SK-N-SH (cell line): ENCODE measurements around the gene GLIS1. TPM values are rescaled to one million over a fixed set of nuclear protein-coding genes. Genes with fewer than 3 reads are reported as not detected.

Experiments used
- CTCF ChIA-PET: fragments of 300-600, 350-600 bp; formaldehyde crosslinking; extraction: SDS; loops from one replicate; lab custom pipeline; 2021; lab: Yijun Ruan, JAX
- POLR2A ChIA-PET: fragments of 350-600 bp; sonication (Branson Sonifier 250); formaldehyde crosslinking; extraction: SDS; loops from one replicate; lab custom pipeline; 2020; ENCODE audit warnings: antibody characterized with exemption, inconsistent platforms; lab: Yijun Ruan, JAX
- DNase-seq: peaks from one replicate; pipeline ENCODE4 v3.0.0; 2012
- H2AFZ ChIP-seq: fragments of 200-600 bp; sonication (generic); 2 replicates; pipeline ENCODE4 v1.8.1; 2016; ENCODE audit warnings: antibody characterized with exemption, mild to moderate bottlenecking, low read depth
- H3F3A ChIP-seq: fragments of 200-600 bp; sonication (generic); replicated peaks from 2 replicates; pipeline ENCODE3; 2016; ENCODE audit warnings: antibody characterized with exemption, mild to moderate bottlenecking; ENCODE audit not compliant: insufficient read depth
- H3K27ac ChIP-seq, 2 experiments: fragments of 200-500 bp in 1 of 2; fragments of 200-600 bp in 1 of 2; sonication (Bioruptor generic) in 1 of 2; sonication (generic), shearing (Covaris generic) in 1 of 2; 2 replicates each; pipeline versions ENCODE4 v1.5.1 to v1.6.1; 2014 to 2016; ENCODE audit warnings: low read depth in 2 of 2, inconsistent platforms in 1 of 2, low read length in 1 of 2, mild to moderate bottlenecking in 1 of 2, mixed read lengths in 1 of 2
- H3K27me3 ChIP-seq: fragments of 200-600 bp; sonication (generic), shearing (Covaris generic); 2 replicates; pipeline ENCODE4 v1.6.1; 2016; ENCODE audit warnings: mixed run types; ENCODE audit not compliant: insufficient read depth
- H3K36me3 ChIP-seq, 2 experiments: fragments of 200-500 bp in 1 of 2; fragments of 200-600 bp in 1 of 2; sonication (Bioruptor generic) in 1 of 2; sonication (generic) in 1 of 2; replicated peaks in 1 of 2; 2 replicates each; pipeline versions ENCODE3 to v1.5.1; 2014 to 2016; ENCODE audit warnings: low read length in 1 of 2, mild to moderate bottlenecking in 1 of 2; ENCODE audit not compliant: insufficient read depth in 2 of 2, control insufficient read depth in 1 of 2
- H3K4me1 ChIP-seq, 2 experiments: fragments of 200-500 bp in 1 of 2; fragments of 200-600 bp in 1 of 2; sonication (Bioruptor generic) in 1 of 2; sonication (generic), shearing (Covaris generic) in 1 of 2; 2 replicates each; pipeline versions ENCODE4 v1.5.1 to v1.6.1; 2014 to 2016; ENCODE audit warnings: low read depth in 1 of 2, low read length in 1 of 2, mixed run types in 1 of 2; ENCODE audit not compliant: insufficient read depth in 2 of 2, control insufficient read depth in 1 of 2
- H3K4me2 ChIP-seq: fragments of 200-600 bp; sonication (generic), shearing (Covaris generic); 2 replicates; pipeline ENCODE4 v1.6.1; 2017; ENCODE audit warnings: mixed run types
- H3K4me3 ChIP-seq, 2 experiments: fragments of 200-500 bp in 1 of 2; fragments of 200-600 bp in 1 of 2; sonication (Bioruptor generic) in 1 of 2; sonication (generic), shearing (Covaris generic) in 1 of 2; 2 replicates each; pipeline versions ENCODE4 v1.5.1 to v1.8.1; 2014 to 2016; ENCODE audit warnings: low read depth in 2 of 2, inconsistent platforms in 1 of 2, low read length in 1 of 2, mild to moderate bottlenecking in 1 of 2, mixed read lengths in 1 of 2, moderate library complexity in 1 of 2
- H3K79me2 ChIP-seq: fragments of 200-600 bp; sonication (generic); 2 replicates; pipeline ENCODE4 v1.8.1; 2017; ENCODE audit warnings: mild to moderate bottlenecking; ENCODE audit not compliant: insufficient read depth
- H3K9ac ChIP-seq: fragments of 200-600 bp; sonication (generic); 2 replicates; pipeline ENCODE4 v1.6.1; 2017; ENCODE audit warnings: mixed run types
- H3K9me2 ChIP-seq: fragments of 200-600 bp; sonication (generic); 2 replicates; pipeline ENCODE4 v1.6.1; 2017; ENCODE audit warnings: mixed run types
- H3K9me3 ChIP-seq: fragments of 200-600 bp; sonication (generic); 2 replicates; pipeline ENCODE4 v1.6.1; 2017; ENCODE audit warnings: mixed run types, mild to moderate bottlenecking, moderate library complexity
- H4K20me1 ChIP-seq: fragments of 200-600 bp; sonication (generic); 2 replicates; pipeline ENCODE4 v1.6.1; 2017; ENCODE audit warnings: mild to moderate bottlenecking, mixed run types; ENCODE audit not compliant: insufficient read depth
- ELF1 ChIP-seq: IDR thresholded peaks from 2 replicates; pipeline ENCODE4 v1.4.0; 2012
- FOSL2 ChIP-seq: IDR thresholded peaks from 2 replicates; pipeline ENCODE4 v1.4.0; 2012; ENCODE audit warnings: low read depth, mild to moderate bottlenecking, moderate library complexity, borderline replicate concordance
- FOXM1 ChIP-seq: IDR thresholded peaks from 2 replicates; pipeline ENCODE4 v1.4.0; 2012; ENCODE audit warnings: low read depth, mild to moderate bottlenecking
- GATA2 ChIP-seq: sonication (generic); formaldehyde crosslinking; IDR thresholded peaks from 2 replicates; pipeline ENCODE4 v1.5.0; 2020; ENCODE audit warnings: mild to moderate bottlenecking, missing genetic modification reagents
- IRF3 ChIP-seq: fragments of 150-350 bp; IDR thresholded peaks from 2 replicates; pipeline ENCODE4 v1.6.1; 2016; ENCODE audit warnings: mild to moderate bottlenecking, low read depth, low read length
- MAX ChIP-seq: IDR thresholded peaks from 2 replicates; pipeline ENCODE4 v1.4.0; 2012; ENCODE audit warnings: low read depth
- MEF2A ChIP-seq: IDR thresholded peaks from 2 replicates; pipeline ENCODE4 v1.4.0; 2012; ENCODE audit warnings: low read depth, borderline replicate concordance
- PBX3 ChIP-seq: IDR thresholded peaks from 2 replicates; pipeline ENCODE4; 2012
- RCOR1 ChIP-seq: fragments of 150-350 bp; IDR thresholded peaks from 2 replicates; pipeline ENCODE4 v1.6.1; 2017; ENCODE audit warnings: antibody characterized with exemption, low read length
- RFX5 ChIP-seq: IDR thresholded peaks from 2 replicates; pipeline ENCODE4 v1.6.1; 2012; ENCODE audit warnings: mild to moderate bottlenecking, improper control_type of control experiment, low read length
- SIN3A ChIP-seq: IDR thresholded peaks from 2 replicates; pipeline ENCODE4 v1.6.1; 2012; ENCODE audit warnings: low read depth, mild to moderate bottlenecking, low read length, moderate library complexity, borderline replicate concordance
- TAF1 ChIP-seq: IDR thresholded peaks from 2 replicates; pipeline ENCODE4 v1.6.1; 2012; ENCODE audit warnings: low read depth, mild to moderate bottlenecking, low read length, moderate library complexity, borderline replicate concordance
- USF2 ChIP-seq: fragments of 150-350 bp; IDR thresholded peaks from 2 replicates; pipeline ENCODE4 v1.6.1; 2017; ENCODE audit warnings: antibody characterized with exemption, low read length, low read depth, borderline replicate concordance
- ZBTB33 ChIP-seq: IDR thresholded peaks from 2 replicates; pipeline ENCODE4 v1.4.0; 2012; ENCODE audit warnings: low read depth, borderline replicate concordance
- WGBS: methylation state at CpG from one replicate; pipeline ENCODE4 v1.1.6; 2017; ENCODE audit warnings: low lambda C conversion rate; 5-methylcytosine and 5-hydroxymethylcytosine counted together
- polyA plus RNA-seq, 3 experiments: library from polyadenylated mRNA; depleted of rRNA; stranded (reverse); fragments of >200 nt; gene quantifications; 2 replicates each; pipeline ENCODE4 v1.2.3, GENCODE V29; 2012

GLIS1 gene
- polyA plus RNA-seq, 1 of the 3 experiments (the other 2 are of a cell fraction): 0.13 TPM

- Histone ChIP-seq H3K9ac (no peak overlapping the region), H3K79me2 (no peaks in the 10 kb centered on the region), H4K20me1 (no peaks in the 10 kb centered on the region), H2AFZ (no peak overlapping the region), H3K4me2 (no peak overlapping the region), H3K9me3 (no peaks in the 10 kb centered on the region), H3K36me3 (no peaks in the 10 kb centered on the region), H3K27me3 (no peaks in the 10 kb centered on the region), H3K27ac (no peak overlapping the region; a peak in 1 of 4 replicates), H3F3A (no peaks in the 10 kb centered on the region), H3K4me3 (no peak overlapping the region), H3K4me1 (peaks cover 0 to 32% of the 10 kb centered on the region in 2 experiments; a peak in 1 of 4 replicates), H3K9me2 (no peaks in the 10 kb centered on the region)
- ChIA-PET CTCF (interaction anchor here (1.0 to 1.2 kb wide), 2 partner anchors 63 to 85 kb away, joined by 3 to 4 read pairs; no protein-coding TSS in a partner anchor), POLR2A (no interaction called here)
- 75% methylated on average over 6 of the region's 7 CpGs for WGBS
- TF ChIP-seq MAX (no peak), FOSL2 (no peak), ZBTB33 (no peak), GATA2 (CRISPR knock-in tag) (no peak), IRF3 (no peak), FOXM1 (no peak), USF2 (no peak), TAF1 (no peak), RCOR1 (no peak), RFX5 (no peak), SIN3A (no peak), ELF1 (no peak), PBX3 (no peak), MEF2A (no peak)
- DNase-seq: no peak
Measured at GRCh38 chr1:53619367-53620060, 119.5 kb downstream of the GLIS1 start.
